ENCODE results near the gene MARK1.
"Not testable (repeated sequence)": the region's sequence is repeated elsewhere in the genome, so short reads cannot be mapped to it uniquely, and the experiment has no call there.

Gene MARK1

GRCh38 chr1:220563564-220563963 lies 35.6 kb downstream of the MARK1 start:
- H3K9me3 Mint-ChIP-seq = no peaks in the 10 kb centered on the region
- H3K4me1 Mint-ChIP-seq (ENCODE audit: low read depth) = no peaks in the 10 kb centered on the region
- H3K4me3 Mint-ChIP-seq = no peak overlapping the region
- H3K36me3 Mint-ChIP-seq (ENCODE audit: low read depth) = no peaks in the 10 kb centered on the region
- H3K27me3 Mint-ChIP-seq (ENCODE audit: low read depth) = no peaks in the 10 kb centered on the region
- no peak overlapping the region for H3K27ac Mint-ChIP-seq

GRCh38 chr1:220564216-220564615 lies 36.3 kb downstream of the MARK1 start:
- Mint-ChIP-seq H3K36me3 (ENCODE audit: low read depth) (no peaks in the 10 kb centered on the region), H3K27me3 (ENCODE audit: low read depth) (no peaks in the 10 kb centered on the region), H3K4me3 (no peak overlapping the region), H3K4me1 (ENCODE audit: low read depth) (no peaks in the 10 kb centered on the region), H3K9me3 (no peaks in the 10 kb centered on the region), H3K27ac (no peak overlapping the region)

- H3K36me3 Mint-ChIP-seq (ENCODE audit: low read depth) = no peaks in the 10 kb centered on the region
- no peak overlapping the region for H3K27ac Mint-ChIP-seq
- no peaks in the 10 kb centered on the region for H3K27me3 Mint-ChIP-seq (ENCODE audit: low read depth)
- no peaks in the 10 kb centered on the region for H3K4me1 Mint-ChIP-seq (ENCODE audit: low read depth)
- no peaks in the 10 kb centered on the region for H3K9me3 Mint-ChIP-seq
- no peak overlapping the region for H3K4me3 Mint-ChIP-seq
Observed at GRCh38 chr1:220565670-220566069, 37.7 kb downstream of the MARK1 start.

- Mint-ChIP-seq H3K4me1 (ENCODE audit: low read depth) (no peaks in the 10 kb centered on the region), H3K36me3 (ENCODE audit: low read depth) (no peaks in the 10 kb centered on the region), H3K27me3 (ENCODE audit: low read depth) (no peaks in the 10 kb centered on the region), H3K4me3 (no peak overlapping the region), H3K27ac (no peak overlapping the region), H3K9me3 (no peaks in the 10 kb centered on the region)
Observed at GRCh38 chr1:220566869-220567268, 38.9 kb downstream of the MARK1 start.

GRCh38 chr1:220572416-220572815 lies 44.5 kb downstream of the MARK1 start:
- no peak overlapping the region for H3K27ac Mint-ChIP-seq
- no peaks in the 10 kb centered on the region for H3K4me1 Mint-ChIP-seq (ENCODE audit: low read depth)
- no peaks in the 10 kb centered on the region for H3K36me3 Mint-ChIP-seq (ENCODE audit: low read depth)
- H3K9me3 Mint-ChIP-seq = peaks cover 3% of the 10 kb centered on the region
- H3K4me3 Mint-ChIP-seq = no peak overlapping the region
- H3K27me3 Mint-ChIP-seq (ENCODE audit: low read depth) = no peaks in the 10 kb centered on the region

GRCh38 chr1:220573836-220574235 lies 45.9 kb downstream of the MARK1 start:
- H3K36me3 Mint-ChIP-seq (ENCODE audit: low read depth) = no peaks in the 10 kb centered on the region
- H3K4me3 Mint-ChIP-seq = no peak overlapping the region
- H3K4me1 Mint-ChIP-seq (ENCODE audit: low read depth) = no peaks in the 10 kb centered on the region
- H3K27ac Mint-ChIP-seq = no peak overlapping the region
- H3K9me3 Mint-ChIP-seq = peaks cover 3% of the 10 kb centered on the region
- H3K27me3 Mint-ChIP-seq (ENCODE audit: low read depth) = no peaks in the 10 kb centered on the region

- H3K27me3 Mint-ChIP-seq (ENCODE audit: low read depth) = no peaks in the 10 kb centered on the region
- H3K27ac Mint-ChIP-seq = no peak overlapping the region
- H3K9me3 Mint-ChIP-seq = peaks cover 3% of the 10 kb centered on the region
- no peaks in the 10 kb centered on the region for H3K4me1 Mint-ChIP-seq (ENCODE audit: low read depth)
- H3K36me3 Mint-ChIP-seq (ENCODE audit: low read depth) = no peaks in the 10 kb centered on the region
- no peak overlapping the region for H3K4me3 Mint-ChIP-seq
Observed at GRCh38 chr1:220575718-220576497, 48.0 kb downstream of the MARK1 start.

GRCh38 chr1:220577926-220578325 lies 50.0 kb downstream of the MARK1 start:
- Mint-ChIP-seq H3K36me3 (ENCODE audit: low read depth) (no peaks in the 10 kb centered on the region), H3K27me3 (ENCODE audit: low read depth) (no peaks in the 10 kb centered on the region), H3K4me1 (ENCODE audit: low read depth) (no peaks in the 10 kb centered on the region), H3K27ac (no peak overlapping the region), H3K4me3 (no peak overlapping the region), H3K9me3 (peaks cover 2% of the 10 kb centered on the region)

- Mint-ChIP-seq H3K27ac (no peak overlapping the region), H3K9me3 (no peaks in the 10 kb centered on the region), H3K4me3 (no peak overlapping the region), H3K27me3 (ENCODE audit: low read depth) (no peaks in the 10 kb centered on the region), H3K4me1 (ENCODE audit: low read depth) (no peaks in the 10 kb centered on the region), H3K36me3 (ENCODE audit: low read depth) (no peaks in the 10 kb centered on the region)
Observed at GRCh38 chr1:220579317-220579716, 51.4 kb downstream of the MARK1 start.

GRCh38 chr1:220592714-220593113 lies 64.8 kb downstream of the MARK1 start:
- Mint-ChIP-seq H3K27me3 (ENCODE audit: low read depth) (no peaks in the 10 kb centered on the region), H3K27ac (no peak overlapping the region), H3K9me3 (no peaks in the 10 kb centered on the region), H3K36me3 (ENCODE audit: low read depth) (no peaks in the 10 kb centered on the region), H3K4me3 (no peak overlapping the region), H3K4me1 (ENCODE audit: low read depth) (no peaks in the 10 kb centered on the region)

- no peaks in the 10 kb centered on the region for H3K4me1 Mint-ChIP-seq (ENCODE audit: low read depth)
- no peak overlapping the region for H3K27ac Mint-ChIP-seq
- H3K9me3 Mint-ChIP-seq = no peaks in the 10 kb centered on the region
- no peaks in the 10 kb centered on the region for H3K36me3 Mint-ChIP-seq (ENCODE audit: low read depth)
- no peaks in the 10 kb centered on the region for H3K27me3 Mint-ChIP-seq (ENCODE audit: low read depth)
- no peak overlapping the region for H3K4me3 Mint-ChIP-seq
Observed at GRCh38 chr1:220594356-220594755, 66.4 kb downstream of the MARK1 start.

- Mint-ChIP-seq H3K27ac (no peak overlapping the region), H3K4me1 (ENCODE audit: low read depth) (no peaks in the 10 kb centered on the region), H3K27me3 (ENCODE audit: low read depth) (no peaks in the 10 kb centered on the region), H3K4me3 (no peak overlapping the region), H3K36me3 (ENCODE audit: low read depth) (no peaks in the 10 kb centered on the region), H3K9me3 (no peaks in the 10 kb centered on the region)
Observed at GRCh38 chr1:220595179-220595578, 67.2 kb downstream of the MARK1 start.

GRCh38 chr1:220604926-220605325 lies 77.0 kb downstream of the MARK1 start:
- Mint-ChIP-seq H3K27ac (no peak overlapping the region), H3K4me1 (ENCODE audit: low read depth) (no peaks in the 10 kb centered on the region), H3K4me3 (no peak overlapping the region), H3K27me3 (ENCODE audit: low read depth) (no peaks in the 10 kb centered on the region), H3K36me3 (ENCODE audit: low read depth) (no peaks in the 10 kb centered on the region), H3K9me3 (no peaks in the 10 kb centered on the region)

- H3K4me3 Mint-ChIP-seq; H3K4me1 Mint-ChIP-seq (ENCODE audit: low read depth); H3K9me3 Mint-ChIP-seq; H3K27me3 Mint-ChIP-seq (ENCODE audit: low read depth); H3K27ac Mint-ChIP-seq; H3K36me3 Mint-ChIP-seq (ENCODE audit: low read depth): not testable (repeated sequence)
Observed at GRCh38 chr1:220605651-220606050, 77.7 kb downstream of the MARK1 start.

GRCh38 chr1:220611100-220611499 lies 83.2 kb downstream of the MARK1 start:
- H3K36me3 Mint-ChIP-seq (ENCODE audit: low read depth); H3K27ac Mint-ChIP-seq; H3K4me3 Mint-ChIP-seq; H3K27me3 Mint-ChIP-seq (ENCODE audit: low read depth); H3K4me1 Mint-ChIP-seq (ENCODE audit: low read depth); H3K9me3 Mint-ChIP-seq: not testable (repeated sequence)

- no peaks in the 10 kb centered on the region for H3K9me3 Mint-ChIP-seq
- H3K27me3 Mint-ChIP-seq (ENCODE audit: low read depth) = no peaks in the 10 kb centered on the region
- H3K27ac Mint-ChIP-seq = no peak overlapping the region
- H3K4me3 Mint-ChIP-seq = no peak overlapping the region
- no peaks in the 10 kb centered on the region for H3K4me1 Mint-ChIP-seq (ENCODE audit: low read depth)
- no peaks in the 10 kb centered on the region for H3K36me3 Mint-ChIP-seq (ENCODE audit: low read depth)
Observed at GRCh38 chr1:220616836-220617235, 88.9 kb downstream of the MARK1 start.

Data from T-helper 1 cell treated with Interleukin-12 subunit alpha and Interleukin-12 subunit beta and Interleukin-4 antibody, amounts not matched to agents 30 μg/mL and 1 μg/mL, for 36 hours (primary cell).